ENCODE measurements around the gene DGCR2.
"Not testable (repeated sequence)": the region's sequence is repeated elsewhere in the genome, so short reads cannot be mapped to it uniquely, and the experiment has no call there.

- TF ChIP-seq CTCF, POLR2AphosphoS5, POLR2A (IDR thresholded peaks at IDR 0.05): not testable (repeated sequence)
Observed at GRCh38 chr22:19084126-19084525, 38.1 kb downstream of the DGCR2 start.
